ENCODE results near the gene EFCAB11. TPM values are rescaled to one million over a fixed set of nuclear protein-coding genes. Genes with fewer than 3 reads are reported as not detected.

Gene EFCAB11
- total and polyA plus RNA-seq, 2 experiments from 2014 or later = 7.7 to 24.6 TPM

DNA sequence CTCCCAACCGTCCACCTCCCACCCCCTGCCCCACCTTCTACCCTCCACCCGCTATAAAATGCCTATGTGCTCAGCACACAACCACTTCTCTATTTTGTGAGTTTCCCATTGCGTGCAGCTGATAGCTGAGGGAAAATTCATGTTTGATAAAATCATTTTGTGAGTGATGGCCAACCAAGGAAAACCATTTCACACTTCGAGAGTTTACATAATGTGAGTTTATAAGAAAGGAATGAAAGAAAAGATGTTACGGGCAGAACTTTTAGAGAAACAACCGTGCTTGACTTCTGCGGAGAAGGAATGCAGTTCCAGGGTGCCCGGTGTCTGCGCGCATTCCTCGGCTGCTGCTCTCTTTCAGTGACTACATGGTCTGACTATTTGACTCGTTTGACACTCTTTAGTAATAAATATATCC, 140.9 kb downstream of the EFCAB11 start:
- no peaks in the 10 kb centered on the region for H3K79me2 ChIP-seq (replicated peaks; ENCODE audit: insufficient read depth)
- DNase-seq (ENCODE audit: low spot score) (peak; percentile 67), ATAC-seq (peak; percentile 94)
- Mint-ChIP-seq H3K4me3 (no peak overlapping the region), H3K9me3 (no peaks in the 10 kb centered on the region), H3K4me1 (peaks cover 7% of the 10 kb centered on the region; the same call in 2 of the 3 replicates), H3K36me3 (ENCODE audit: low read depth) (no peaks in the 10 kb centered on the region), H3K27ac (no peak overlapping the region), H3K27me3 (ENCODE audit: insufficient read depth, low read depth, poor library complexity) (no peaks in the 10 kb centered on the region)
- H3K36me3 ChIP-seq (ENCODE audit: insufficient read depth) = no peaks in the 10 kb centered on the region
- H3F3A ChIP-seq (replicated peaks; ENCODE audit: low read depth) = no peaks in the 10 kb centered on the region
- H3K9me2 ChIP-seq (ENCODE audit: insufficient read depth) = no peaks in the 10 kb centered on the region
- no peak overlapping the region for H3K4me3 ChIP-seq
- no peak for TF ChIP-seq EZH2phosphoT487 (IDR thresholded peaks at IDR 0.05; ENCODE audit: unreplicated experiment)
- TF ChIP-seq REST (IDR thresholded peaks at IDR 0.05; ENCODE audit: unreplicated experiment) = no peak
- TF ChIP-seq, protein P1, sequence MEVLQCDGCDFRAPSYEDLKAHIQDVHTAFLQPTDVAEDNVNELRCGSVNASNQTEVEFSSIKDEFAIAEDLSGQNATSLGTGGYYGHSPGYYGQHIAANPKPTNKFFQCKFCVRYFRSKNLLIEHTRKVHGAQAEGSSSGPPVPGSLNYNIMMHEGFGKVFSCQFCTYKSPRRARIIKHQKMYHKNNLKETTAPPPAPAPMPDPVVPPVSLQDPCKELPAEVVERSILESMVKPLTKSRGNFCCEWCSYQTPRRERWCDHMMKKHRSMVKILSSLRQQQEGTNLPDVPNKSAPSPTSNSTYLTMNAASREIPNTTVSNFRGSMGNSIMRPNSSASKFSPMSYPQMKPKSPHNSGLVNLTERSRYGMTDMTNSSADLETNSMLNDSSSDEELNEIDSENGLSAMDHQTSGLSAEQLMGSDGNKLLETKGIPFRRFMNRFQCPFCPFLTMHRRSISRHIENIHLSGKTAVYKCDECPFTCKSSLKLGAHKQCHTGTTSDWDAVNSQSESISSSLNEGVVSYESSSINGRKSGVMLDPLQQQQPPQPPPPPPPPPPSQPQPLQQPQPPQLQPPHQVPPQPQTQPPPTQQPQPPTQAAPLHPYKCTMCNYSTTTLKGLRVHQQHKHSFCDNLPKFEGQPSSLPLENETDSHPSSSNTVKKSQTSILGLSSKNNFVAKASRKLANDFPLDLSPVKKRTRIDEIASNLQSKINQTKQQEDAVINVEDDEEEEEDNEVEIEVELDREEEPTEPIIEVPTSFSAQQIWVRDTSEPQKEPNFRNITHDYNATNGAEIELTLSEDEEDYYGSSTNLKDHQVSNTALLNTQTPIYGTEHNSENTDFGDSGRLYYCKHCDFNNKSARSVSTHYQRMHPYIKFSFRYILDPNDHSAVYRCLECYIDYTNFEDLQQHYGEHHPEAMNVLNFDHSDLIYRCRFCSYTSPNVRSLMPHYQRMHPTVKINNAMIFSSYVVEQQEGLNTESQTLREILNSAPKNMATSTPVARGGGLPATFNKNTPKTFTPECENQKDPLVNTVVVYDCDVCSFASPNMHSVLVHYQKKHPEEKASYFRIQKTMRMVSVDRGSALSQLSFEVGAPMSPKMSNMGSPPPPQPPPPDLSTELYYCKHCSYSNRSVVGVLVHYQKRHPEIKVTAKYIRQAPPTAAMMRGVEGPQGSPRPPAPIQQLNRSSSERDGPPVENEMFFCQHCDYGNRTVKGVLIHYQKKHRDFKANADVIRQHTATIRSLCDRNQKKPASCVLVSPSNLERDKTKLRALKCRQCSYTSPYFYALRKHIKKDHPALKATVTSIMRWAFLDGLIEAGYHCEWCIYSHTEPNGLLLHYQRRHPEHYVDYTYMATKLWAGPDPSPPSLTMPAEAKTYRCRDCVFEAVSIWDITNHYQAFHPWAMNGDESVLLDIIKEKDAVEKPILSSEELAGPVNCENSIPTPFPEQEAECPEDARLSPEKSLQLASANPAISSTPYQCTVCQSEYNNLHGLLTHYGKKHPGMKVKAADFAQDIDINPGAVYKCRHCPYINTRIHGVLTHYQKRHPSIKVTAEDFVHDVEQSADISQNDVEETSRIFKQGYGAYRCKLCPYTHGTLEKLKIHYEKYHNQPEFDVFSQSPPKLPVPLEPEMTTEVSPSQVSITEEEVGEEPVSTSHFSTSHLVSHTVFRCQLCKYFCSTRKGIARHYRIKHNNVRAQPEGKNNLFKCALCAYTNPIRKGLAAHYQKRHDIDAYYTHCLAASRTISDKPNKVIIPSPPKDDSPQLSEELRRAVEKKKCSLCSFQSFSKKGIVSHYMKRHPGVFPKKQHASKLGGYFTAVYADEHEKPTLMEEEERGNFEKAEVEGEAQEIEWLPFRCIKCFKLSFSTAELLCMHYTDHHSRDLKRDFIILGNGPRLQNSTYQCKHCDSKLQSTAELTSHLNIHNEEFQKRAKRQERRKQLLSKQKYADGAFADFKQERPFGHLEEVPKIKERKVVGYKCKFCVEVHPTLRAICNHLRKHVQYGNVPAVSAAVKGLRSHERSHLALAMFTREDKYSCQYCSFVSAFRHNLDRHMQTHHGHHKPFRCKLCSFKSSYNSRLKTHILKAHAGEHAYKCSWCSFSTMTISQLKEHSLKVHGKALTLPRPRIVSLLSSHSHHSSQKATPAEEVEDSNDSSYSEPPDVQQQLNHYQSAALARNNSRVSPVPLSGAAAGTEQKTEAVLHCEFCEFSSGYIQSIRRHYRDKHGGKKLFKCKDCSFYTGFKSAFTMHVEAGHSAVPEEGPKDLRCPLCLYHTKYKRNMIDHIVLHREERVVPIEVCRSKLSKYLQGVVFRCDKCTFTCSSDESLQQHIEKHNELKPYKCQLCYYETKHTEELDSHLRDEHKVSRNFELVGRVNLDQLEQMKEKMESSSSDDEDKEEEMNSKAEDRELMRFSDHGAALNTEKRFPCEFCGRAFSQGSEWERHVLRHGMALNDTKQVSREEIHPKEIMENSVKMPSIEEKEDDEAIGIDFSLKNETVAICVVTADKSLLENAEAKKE (CRISPR knock-in tag; IDR thresholded peaks at IDR 0.05) = no peak
- no peak for TF ChIP-seq STAT1 (IDR thresholded peaks at IDR 0.05; ENCODE audit: unreplicated experiment)
- no peak for TF ChIP-seq EZH2 (IDR thresholded peaks at IDR 0.05; ENCODE audit: low read depth, unreplicated experiment)
- TF ChIP-seq ETS1 (IDR thresholded peaks at IDR 0.05) = no peak
- TF ChIP-seq ZNF114 (CRISPR knock-in tag; IDR thresholded peaks at IDR 0.05) = no peak
- TF ChIP-seq ZNF331 (CRISPR knock-in tag; IDR thresholded peaks at IDR 0.05; ENCODE audit: low read depth) = no peak
- TF ChIP-seq CREB1 (CRISPR knock-in tag; IDR thresholded peaks at IDR 0.05; ENCODE audit: low read depth) = no peak
- no peak for TF ChIP-seq CTCF (conservative IDR thresholded peaks at IDR 0.05; ENCODE audit: low read depth in 2 of 2)
- no peak for TF ChIP-seq NANOG (IDR thresholded peaks at IDR 0.05; ENCODE audit: borderline replicate concordance)
- TF ChIP-seq JUNB (IDR thresholded peaks at IDR 0.05; ENCODE audit: unreplicated experiment) = no peak
- no peaks in the 10 kb centered on the region for H3K27me3 ChIP-seq (ENCODE audit: insufficient read depth)
- H4K20me1 ChIP-seq (replicated peaks; ENCODE audit: insufficient read depth) = no peaks in the 10 kb centered on the region
- peaks cover 7% of the 10 kb centered on the region for H3K4me1 ChIP-seq (ENCODE audit: insufficient read depth)
- no peak overlapping the region for H3K27ac ChIP-seq (ENCODE audit: low read depth)
- no peak overlapping the region for H3K4me2 ChIP-seq
- no peak overlapping the region; the same call in 1 of the 2 replicates for H2AFZ ChIP-seq

Data from GM23338 (cell line).